GM18508 (cell line): ENCODE data around the gene NT5DC3.

Experiments used
- ATAC-seq: cut with Tn5 transposase; IDR thresholded peaks from one replicate; pipeline ENCODE4 v1.9.1; 2021; ENCODE audit warnings: moderate number of reproducible peaks; ENCODE audit not compliant: insufficient read depth, unreplicated experiment

The NT5DC3 gene

GRCh38 chr12:103758310-103759089, 82.5 kb downstream of the NT5DC3 start:
- no peak for ATAC-seq

- no peak for ATAC-seq
Measured at GRCh38 chr12:103757248-103757647, 83.8 kb downstream of the NT5DC3 start.

- ATAC-seq: no peak
Measured at GRCh38 chr12:103756443-103756842, 84.6 kb downstream of the NT5DC3 start.

- ATAC-seq: no peak
Measured at GRCh38 chr12:103755425-103755824, 85.6 kb downstream of the NT5DC3 start.

- no peak for ATAC-seq
Measured at GRCh38 chr12:103751600-103751999, 89.4 kb downstream of the NT5DC3 start.

- ATAC-seq: no peak
Measured at GRCh38 chr12:103751171-103751570, 89.9 kb downstream of the NT5DC3 start.

- no peak for ATAC-seq
Measured at GRCh38 chr12:103748875-103749274, 92.2 kb downstream of the NT5DC3 start.

GRCh38 chr12:103748002-103748401, 93.0 kb downstream of the NT5DC3 start:
- no peak for ATAC-seq

GRCh38 chr12:103745962-103746361, 95.1 kb downstream of the NT5DC3 start:
- no peak for ATAC-seq

GRCh38 chr12:103743788-103744187, 97.2 kb downstream of the NT5DC3 start:
- no peak for ATAC-seq

GRCh38 chr12:103742349-103742932, 98.6 kb downstream of the NT5DC3 start:
- no peak for ATAC-seq

- no peak for ATAC-seq
Measured at GRCh38 chr12:103737881-103738280, 103.2 kb downstream of the NT5DC3 start.

- ATAC-seq: no peak
Measured at GRCh38 chr12:103736572-103736971, 104.5 kb downstream of the NT5DC3 start.

- ATAC-seq: no peak
Measured at GRCh38 chr12:103735291-103735690, 105.7 kb downstream of the NT5DC3 start.

- no peak for ATAC-seq
Measured at GRCh38 chr12:103734863-103735262, 106.2 kb downstream of the NT5DC3 start.

- no peak for ATAC-seq
Measured at GRCh38 chr12:103731539-103731938, 109.5 kb downstream of the NT5DC3 start.

GRCh38 chr12:103729499-103729898, 111.5 kb downstream of the NT5DC3 start:
- ATAC-seq: no peak

GRCh38 chr12:103728323-103728722, 112.7 kb downstream of the NT5DC3 start:
- ATAC-seq: no peak

- ATAC-seq: no peak
Measured at GRCh38 chr12:103727638-103728037, 113.4 kb downstream of the NT5DC3 start.

GRCh38 chr12:103725398-103725797, 115.6 kb downstream of the NT5DC3 start:
- no peak for ATAC-seq
